ENCODE results near the gene L3MBTL2. TPM values are rescaled to one million over a fixed set of nuclear protein-coding genes. Genes with fewer than 3 reads are reported as not detected.
"Not testable (repeated sequence)": the region's sequence is repeated elsewhere in the genome, so short reads cannot be mapped to it uniquely, and the experiment has no call there.

The L3MBTL2 gene
- total RNA-seq, 4 donors from 2014 or later, result 15.0 to 41.3 (median 20.1) TPM

GRCh38 chr22:41177040-41177621, 28.0 kb upstream of the L3MBTL2 start:
- TF ChIP-seq POLR2A (IDR thresholded peaks at IDR 0.05), result no peak
- TF ChIP-seq CTCF (IDR thresholded peaks at IDR 0.05), result no peak
- H3K9me3 ChIP-seq, result no peaks in the 10 kb centered on the region
- H3K4me1 ChIP-seq, result no peaks in the 10 kb centered on the region
- no peak overlapping the region for H3K4me3 ChIP-seq
- no peak for DNase-seq
- H3K36me3 ChIP-seq, result peaks cover 0 to 75% (median 1%) of the 10 kb centered on the region in 3 donors
- no peaks in the 10 kb centered on the region for H3K27me3 ChIP-seq
- H3K27ac ChIP-seq, result no peak overlapping the region

GRCh38 chr22:41177622-41178424, 27.3 kb upstream of the L3MBTL2 start:
- no peak for TF ChIP-seq POLR2A (IDR thresholded peaks at IDR 0.05)
- no peak for TF ChIP-seq CTCF (IDR thresholded peaks at IDR 0.05)
- H3K9me3 ChIP-seq, result no peaks in the 10 kb centered on the region
- H3K27me3 ChIP-seq, result no peaks in the 10 kb centered on the region
- DNase-seq, result no peak
- no peak overlapping the region for H3K4me3 ChIP-seq
- no peak overlapping the region for H3K27ac ChIP-seq
- no peaks in the 10 kb centered on the region for H3K4me1 ChIP-seq
- H3K36me3 ChIP-seq, result peaks cover 0 to 68% (median 0%) of the 10 kb centered on the region in 3 donors

GRCh38 chr22:41178425-41178975, 26.6 kb upstream of the L3MBTL2 start:
- Histone ChIP-seq H3K36me3 (peaks cover 0 to 61% (median 0%) of the 10 kb centered on the region in 3 donors), H3K27me3 (no peaks in the 10 kb centered on the region), H3K9me3 (no peaks in the 10 kb centered on the region), H3K27ac (no peak overlapping the region), H3K4me3 (no peak overlapping the region), H3K4me1 (no peaks in the 10 kb centered on the region)
- DNase-seq, result no peak
- TF ChIP-seq CTCF (IDR thresholded peaks at IDR 0.05) (no peak), POLR2A (IDR thresholded peaks at IDR 0.05) (no peak)

GRCh38 chr22:41180362-41180761, 24.8 kb upstream of the L3MBTL2 start:
- not testable (repeated sequence) for H3K4me3 ChIP-seq, DNase-seq, H3K27ac ChIP-seq, H3K4me1 ChIP-seq, H3K27me3 ChIP-seq, H3K9me3 ChIP-seq
- peaks cover 0 to 43% (median 0%) of the 10 kb centered on the region in 3 donors for H3K36me3 ChIP-seq

GRCh38 chr22:41180926-41181325, 24.2 kb upstream of the L3MBTL2 start:
- H3K36me3 ChIP-seq, result peaks cover 0 to 37% (median 0%) of the 10 kb centered on the region in 3 donors
- peak overlapping the region in 1 of 4 donors; percentile 18 for H3K27ac ChIP-seq
- H3K4me3 ChIP-seq, result no peak overlapping the region
- no peaks in the 10 kb centered on the region for H3K9me3 ChIP-seq
- H3K27me3 ChIP-seq, result no peaks in the 10 kb centered on the region
- TF ChIP-seq POLR2A (IDR thresholded peaks at IDR 0.05), result no peak
- no peak for TF ChIP-seq CTCF (IDR thresholded peaks at IDR 0.05)
- DNase-seq, result no peak
- H3K4me1 ChIP-seq, result no peaks in the 10 kb centered on the region
